ENCODE results near the gene COL26A1.
"Not testable (repeated sequence)": the region's sequence is repeated elsewhere in the genome, so short reads cannot be mapped to it uniquely, and the experiment has no call there.

The COL26A1 gene

GRCh38 chr7:101401390-101402080 is 38.9 kb downstream of the COL26A1 start:
- DNase-seq (ENCODE audit: low read depth in 2 of 2, low spot score in 1 of 2): no peak

GRCh38 chr7:101402081-101402779 is 39.6 kb downstream of the COL26A1 start:
- DNase-seq (ENCODE audit: low read depth in 2 of 2, low spot score in 1 of 2): no peak

- no peak for DNase-seq (ENCODE audit: low read depth in 2 of 2, low spot score in 1 of 2)
Observed at GRCh38 chr7:101402835-101403234, 40.2 kb downstream of the COL26A1 start.

GRCh38 chr7:101405474-101406067 is 42.9 kb downstream of the COL26A1 start:
- no peak for DNase-seq (ENCODE audit: low read depth in 2 of 2, low spot score in 1 of 2)

- DNase-seq (ENCODE audit: low read depth in 2 of 2, low spot score in 1 of 2): no peak
Observed at GRCh38 chr7:101410743-101411507, 48.2 kb downstream of the COL26A1 start.

GRCh38 chr7:101411508-101411874 is 48.8 kb downstream of the COL26A1 start:
- no peak for DNase-seq (ENCODE audit: low read depth in 2 of 2, low spot score in 1 of 2)

- DNase-seq (ENCODE audit: low read depth in 2 of 2, low spot score in 1 of 2): no peak
Observed at GRCh38 chr7:101412976-101413375, 50.3 kb downstream of the COL26A1 start.

- DNase-seq (ENCODE audit: low read depth in 2 of 2, low spot score in 1 of 2): no peak
Observed at GRCh38 chr7:101418694-101419093, 56.0 kb downstream of the COL26A1 start.

GRCh38 chr7:101419831-101420230 is 57.2 kb downstream of the COL26A1 start:
- DNase-seq (ENCODE audit: low read depth in 2 of 2, low spot score in 1 of 2): no peak

- DNase-seq (ENCODE audit: low read depth in 2 of 2, low spot score in 1 of 2): no peak
Observed at GRCh38 chr7:101420436-101420835, 57.8 kb downstream of the COL26A1 start.

GRCh38 chr7:101422356-101423195 is 59.9 kb downstream of the COL26A1 start:
- no peak for DNase-seq (ENCODE audit: low read depth in 2 of 2, low spot score in 1 of 2)

- no peak for DNase-seq (ENCODE audit: low read depth in 2 of 2, low spot score in 1 of 2)
Observed at GRCh38 chr7:101426303-101427011, 63.8 kb downstream of the COL26A1 start.

GRCh38 chr7:101428093-101428866 is 65.6 kb downstream of the COL26A1 start:
- DNase-seq (ENCODE audit: low read depth in 2 of 2, low spot score in 1 of 2): no peak

GRCh38 chr7:101432316-101432715 is 69.6 kb downstream of the COL26A1 start:
- no peak for DNase-seq (ENCODE audit: low read depth in 2 of 2, low spot score in 1 of 2)

GRCh38 chr7:101433688-101434087 is 71.0 kb downstream of the COL26A1 start:
- DNase-seq (ENCODE audit: low read depth in 2 of 2, low spot score in 1 of 2): no peak

GRCh38 chr7:101434155-101434554 is 71.5 kb downstream of the COL26A1 start:
- DNase-seq (ENCODE audit: low read depth in 2 of 2, low spot score in 1 of 2): not testable (repeated sequence)

- no peak for DNase-seq (ENCODE audit: low read depth in 2 of 2, low spot score in 1 of 2)
Observed at GRCh38 chr7:101435461-101436220, 73.0 kb downstream of the COL26A1 start.

- no peak for DNase-seq (ENCODE audit: low read depth in 2 of 2, low spot score in 1 of 2)
Observed at GRCh38 chr7:101436221-101436735, 73.6 kb downstream of the COL26A1 start.

Data from stimulated activated CD8-positive, alpha-beta memory T cell treated with anti-CD3 and anti-CD28 coated beads, Interleukin-4, amount 100 ng/mL, for 4 hours (primary cell).